ENCODE measurements around the gene SERINC4. TPM values are rescaled to one million over a fixed set of nuclear protein-coding genes. Genes with fewer than 3 reads are reported as not detected.

The SERINC4 gene
- polyA plus RNA-seq, 1 donor (not counting 4 experiments of a cell fraction or from before 2014, with no cell fraction given), result 0.05 TPM

DNA sequence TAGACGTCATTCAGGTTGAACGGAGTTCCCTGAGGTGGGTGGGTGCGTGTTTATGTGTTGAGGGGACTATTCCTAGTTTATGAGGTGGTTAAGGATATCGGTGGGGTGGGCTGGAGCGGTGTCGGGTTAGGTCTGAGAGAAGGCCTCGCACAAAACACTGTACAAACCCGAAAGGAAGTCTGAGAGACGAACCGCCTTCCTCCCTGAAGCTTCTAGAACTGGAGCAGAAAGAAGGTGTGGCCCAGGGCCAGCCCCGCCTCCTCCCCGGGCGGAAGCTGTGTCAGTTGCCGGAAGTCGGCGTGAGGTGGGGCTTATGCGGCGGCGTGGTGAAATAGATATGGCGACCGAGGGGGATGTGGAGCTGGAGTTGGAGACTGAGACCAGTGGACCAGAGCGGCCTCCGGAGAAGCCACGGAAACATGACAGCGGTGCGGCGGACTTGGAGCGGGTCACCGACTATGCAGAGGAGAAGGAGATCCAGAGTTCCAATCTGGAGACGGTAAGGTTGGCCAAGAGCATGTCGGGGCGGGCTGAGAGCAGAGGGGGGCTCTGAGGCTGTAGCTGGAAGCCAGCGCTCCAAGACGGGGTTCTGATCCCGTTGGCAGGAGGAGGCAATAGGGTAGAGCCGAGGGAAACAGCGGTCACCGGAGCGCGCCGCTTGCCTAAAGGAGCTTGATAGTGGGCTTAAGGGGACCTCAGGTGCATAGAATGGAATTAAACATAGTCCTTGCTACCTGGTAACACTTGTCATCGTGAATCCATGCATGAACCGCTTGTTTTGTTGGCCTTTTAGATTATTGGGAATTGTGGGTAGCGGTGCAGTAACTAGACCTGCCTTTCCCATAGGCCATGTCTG, 494 bp upstream of the SERINC4 start, which contains the start of gene HYPK:
Gene HYPK, plus strand, starts transcription at position 314 of the 856 bp plus-strand sequence. Its CDS starts 24 bp downstream, at position 338.
- no peaks in the 10 kb centered on the region for H3K27me3 ChIP-seq (ENCODE audit: control insufficient read depth, extremely low read depth, insufficient read depth, low read length)

DNA sequence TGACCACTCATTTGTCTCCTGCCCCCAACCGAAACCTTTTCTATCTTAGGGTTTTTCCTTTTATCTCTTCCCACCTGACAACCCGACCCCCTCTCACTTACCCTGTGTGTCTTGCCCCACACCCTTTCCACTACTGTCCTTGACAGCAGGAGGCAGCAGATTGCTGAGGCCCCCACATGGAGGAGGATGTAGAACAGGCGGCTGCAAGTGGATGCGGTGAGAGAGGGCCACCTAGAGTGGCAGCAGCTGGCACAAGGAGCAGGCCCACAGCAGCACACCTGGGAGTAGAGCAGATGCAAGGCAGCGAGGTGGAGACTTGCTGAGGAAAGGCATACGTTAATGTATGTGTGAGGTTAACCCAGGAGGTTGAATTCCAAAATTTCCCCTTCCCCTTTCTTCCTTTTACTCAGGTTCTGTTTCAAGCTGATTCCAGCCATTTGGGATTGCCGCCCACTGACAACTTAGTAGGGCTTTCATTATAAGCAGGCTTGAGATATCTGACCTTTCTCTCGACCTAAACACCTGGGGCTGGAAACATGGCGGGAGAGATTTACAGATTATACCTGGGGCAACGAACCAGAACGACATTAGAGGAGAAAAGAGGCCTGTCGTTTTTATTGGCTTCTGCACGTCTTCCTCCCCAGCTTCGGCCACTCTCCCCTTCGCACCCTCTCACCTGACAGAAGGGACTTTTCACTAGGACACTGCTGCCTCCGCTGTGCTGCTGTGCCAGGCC, 643 bp downstream of the SERINC4 start:
- Histone ChIP-seq H3K9me1 (ENCODE audit: control insufficient read depth, extremely low read depth, insufficient read depth, low read length) (no peaks in the 10 kb centered on the region), H3K9me3 (ENCODE audit: control insufficient read depth, low read depth, low read length) (no peaks in the 10 kb centered on the region), H3K36me3 (ENCODE audit: control insufficient read depth in 2 of 2, extremely low read depth in 1 of 2, insufficient read depth in 2 of 2, low read length in 2 of 2) (peaks cover 16 to 35% of the 10 kb centered on the region in 2 experiments), H3K27ac (ENCODE audit: control insufficient read depth, insufficient read depth, low read length) (no peak overlapping the region), H3K79me2 (ENCODE audit: control insufficient read depth, insufficient read depth, low read length) (peaks cover 22% of the 10 kb centered on the region), H4K20me1 (ENCODE audit: control insufficient read depth, extremely low read depth, insufficient read depth, low read length) (no peaks in the 10 kb centered on the region), H3K4me2 (ENCODE audit: control insufficient read depth, extremely low read depth, insufficient read depth, low read depth, low read length) (no peak overlapping the region), H3K9ac (ENCODE audit: control insufficient read depth, extremely low read depth, insufficient read depth, low read length) (no peak overlapping the region), H2AFZ (ENCODE audit: control insufficient read depth, low read length) (no peak overlapping the region), H3K4me3 (ENCODE audit: control insufficient read depth in 2 of 3, extremely low read depth in 1 of 3, insufficient read depth in 2 of 3, low read depth in 1 of 3, low read length in 3 of 3) (no peak overlapping the region), H3K4me1 (ENCODE audit: control insufficient read depth, extremely low read depth, insufficient read depth, low read length) (peaks cover 5% of the 10 kb centered on the region), H3K27me3 (ENCODE audit: control insufficient read depth, extremely low read depth, insufficient read depth, low read length) (no peaks in the 10 kb centered on the region)
- dilution Hi-C loops (cut with MboI; ENCODE audit: extremely low pct_ligation_motif_present, low sequenced_read_pairs), result no loop called here
- TF ChIP-seq, protein P1, sequence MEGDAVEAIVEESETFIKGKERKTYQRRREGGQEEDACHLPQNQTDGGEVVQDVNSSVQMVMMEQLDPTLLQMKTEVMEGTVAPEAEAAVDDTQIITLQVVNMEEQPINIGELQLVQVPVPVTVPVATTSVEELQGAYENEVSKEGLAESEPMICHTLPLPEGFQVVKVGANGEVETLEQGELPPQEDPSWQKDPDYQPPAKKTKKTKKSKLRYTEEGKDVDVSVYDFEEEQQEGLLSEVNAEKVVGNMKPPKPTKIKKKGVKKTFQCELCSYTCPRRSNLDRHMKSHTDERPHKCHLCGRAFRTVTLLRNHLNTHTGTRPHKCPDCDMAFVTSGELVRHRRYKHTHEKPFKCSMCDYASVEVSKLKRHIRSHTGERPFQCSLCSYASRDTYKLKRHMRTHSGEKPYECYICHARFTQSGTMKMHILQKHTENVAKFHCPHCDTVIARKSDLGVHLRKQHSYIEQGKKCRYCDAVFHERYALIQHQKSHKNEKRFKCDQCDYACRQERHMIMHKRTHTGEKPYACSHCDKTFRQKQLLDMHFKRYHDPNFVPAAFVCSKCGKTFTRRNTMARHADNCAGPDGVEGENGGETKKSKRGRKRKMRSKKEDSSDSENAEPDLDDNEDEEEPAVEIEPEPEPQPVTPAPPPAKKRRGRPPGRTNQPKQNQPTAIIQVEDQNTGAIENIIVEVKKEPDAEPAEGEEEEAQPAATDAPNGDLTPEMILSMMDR (optimal IDR thresholded peaks at IDR 0.05 in 1 of 3, IDR thresholded peaks at IDR 0.05 in 1 of 3, conservative IDR thresholded peaks at IDR 0.05 in 1 of 3; ENCODE audit: extremely low read depth in 1 of 3, insufficient read depth in 2 of 3, low read length in 3 of 3), result no peak
- no peak for TF ChIP-seq EZH2 (IDR thresholded peaks at IDR 0.05; ENCODE audit: low read length)
- DNase-seq (ENCODE audit: low read depth, low spot score), result no peak
- no peak for FAIRE-seq

More for the DNA sequence above, 494 bp upstream of the SERINC4 start, which contains the start of gene HYPK:
- H3K4me1 ChIP-seq (ENCODE audit: control insufficient read depth, extremely low read depth, insufficient read depth, low read length), result peaks cover 5% of the 10 kb centered on the region
- no peaks in the 10 kb centered on the region for H3K9me3 ChIP-seq (ENCODE audit: control insufficient read depth, low read depth, low read length)
- H4K20me1 ChIP-seq (ENCODE audit: control insufficient read depth, extremely low read depth, insufficient read depth, low read length), result no peaks in the 10 kb centered on the region
- dilution Hi-C loops (cut with MboI; ENCODE audit: extremely low pct_ligation_motif_present, low sequenced_read_pairs), result no loop called here
- peak within 1 kb of the TSS; percentile 80 for H3K9ac ChIP-seq (ENCODE audit: control insufficient read depth, extremely low read depth, insufficient read depth, low read length)
- no peak for TF ChIP-seq EZH2 (IDR thresholded peaks at IDR 0.05; ENCODE audit: low read length)
- TF ChIP-seq, protein P1 (optimal IDR thresholded peaks at IDR 0.05 in 1 of 3, IDR thresholded peaks at IDR 0.05 in 1 of 3, conservative IDR thresholded peaks at IDR 0.05 in 1 of 3; ENCODE audit: extremely low read depth in 1 of 3, insufficient read depth in 2 of 3, low read length in 3 of 3), result no peak
- H2AFZ ChIP-seq (ENCODE audit: control insufficient read depth, low read length), result peak within 1 kb of the TSS; percentile 92
- DNase-seq (ENCODE audit: low read depth, low spot score), result no peak
- peak within 1 kb of the TSS; percentile 60 to 84 (median 72) for H3K4me3 ChIP-seq (ENCODE audit: control insufficient read depth in 2 of 3, extremely low read depth in 1 of 3, insufficient read depth in 2 of 3, low read depth in 1 of 3, low read length in 3 of 3)
- FAIRE-seq, result peak; percentile 86
- H3K79me2 ChIP-seq (ENCODE audit: control insufficient read depth, insufficient read depth, low read length), result peaks cover 12% of the 10 kb centered on the region
- H3K4me2 ChIP-seq (ENCODE audit: control insufficient read depth, extremely low read depth, insufficient read depth, low read depth, low read length), result peak within 1 kb of the TSS; percentile 66
- H3K9me1 ChIP-seq (ENCODE audit: control insufficient read depth, extremely low read depth, insufficient read depth, low read length), result no peaks in the 10 kb centered on the region
- peak within 1 kb of the TSS; percentile 68 for H3K27ac ChIP-seq (ENCODE audit: control insufficient read depth, insufficient read depth, low read length)
- H3K36me3 ChIP-seq (ENCODE audit: control insufficient read depth in 2 of 2, extremely low read depth in 1 of 2, insufficient read depth in 2 of 2, low read length in 2 of 2), result peaks cover 11 to 25% of the 10 kb centered on the region in 2 experiments

Data from keratinocyte (primary cell).